Adrenal gland (tissue), 5 donors: ENCODE measurements around the gene DNAH17.

Experiments
- CTCF ChIP-seq, 6 experiments: fragments of 450-650 bp in 4 of 6; fragments of 200-600 bp in 2 of 6; sonication (generic) in 1 of 6; IDR thresholded peaks; 1 replicate in 5 of 6; 2 replicates in 1 of 6; pipeline versions ENCODE4 v1.5.1 to v1.8.0; 2016 to 2021; ENCODE audit warnings: antibody characterized with exemption in 6 of 6, mild to moderate bottlenecking in 2 of 6, moderate library complexity in 1 of 6
- POLR2A ChIP-seq, 2 donors: fragments of 450-650 bp; IDR thresholded peaks; one replicate each; pipeline ENCODE4 v1.6.1; 2017; ENCODE audit warnings: antibody characterized with exemption in 2 of 2, mild to moderate bottlenecking in 2 of 2, moderate library complexity in 1 of 2
- donor health status: DM: no; HTN: no; CAD: no.

- TF ChIP-seq POLR2A (IDR thresholded peaks at IDR 0.05) (no peak), CTCF (IDR thresholded peaks at IDR 0.05) (no peak)
Observed at GRCh38 chr17:78469443-78469842, 107.8 kb downstream of the DNAH17 start.
